Subcutaneous abdominal adipose tissue (tissue), 5 donors: ENCODE data around the gene TMOD1.

Source experiments
- H3K27ac ChIP-seq: one replicate; pipeline ENCODE4 v1.7.0; 2013; ENCODE audit warnings: low read depth, mild to moderate bottlenecking, inconsistent platforms, low read length, moderate library complexity
- H3K27me3 ChIP-seq, 5 donors: one replicate each; pipeline ENCODE4 v1.7.0; 2013; ENCODE audit warnings: low read length in 5 of 5, inconsistent platforms in 1 of 5; ENCODE audit not compliant: control insufficient read depth in 5 of 5, insufficient read depth in 4 of 5
- H3K36me3 ChIP-seq, 5 donors: one replicate each; pipeline ENCODE4 v1.7.0; 2013; ENCODE audit warnings: low read length in 5 of 5; ENCODE audit not compliant: control insufficient read depth in 5 of 5, insufficient read depth in 5 of 5
- H3K4me1 ChIP-seq, 5 donors: one replicate each; pipeline ENCODE4 v1.7.0; 2013; ENCODE audit warnings: low read length in 5 of 5, mild to moderate bottlenecking in 3 of 5, moderate library complexity in 1 of 5; ENCODE audit not compliant: control insufficient read depth in 5 of 5, insufficient read depth in 5 of 5
- H3K4me3 ChIP-seq, 5 donors: one replicate each; pipeline ENCODE4 v1.7.0; 2013; ENCODE audit warnings: low read length in 5 of 5, low read depth in 1 of 5
- H3K9ac ChIP-seq, 5 donors: one replicate each; pipeline ENCODE4 v1.7.0; 2013; ENCODE audit warnings: low read length in 5 of 5, mild to moderate bottlenecking in 4 of 5, moderate library complexity in 3 of 5
- H3K9me3 ChIP-seq, 5 donors: one replicate each; pipeline ENCODE4 v1.7.0; 2013; ENCODE audit warnings: low read length in 5 of 5; ENCODE audit not compliant: control insufficient read depth in 5 of 5
- donor health status: healthy.
- donor health status: healthy.
- donor health status: healthy.
- donor health status: healthy.
- donor health status: healthy.

The TMOD1 gene

DNA sequence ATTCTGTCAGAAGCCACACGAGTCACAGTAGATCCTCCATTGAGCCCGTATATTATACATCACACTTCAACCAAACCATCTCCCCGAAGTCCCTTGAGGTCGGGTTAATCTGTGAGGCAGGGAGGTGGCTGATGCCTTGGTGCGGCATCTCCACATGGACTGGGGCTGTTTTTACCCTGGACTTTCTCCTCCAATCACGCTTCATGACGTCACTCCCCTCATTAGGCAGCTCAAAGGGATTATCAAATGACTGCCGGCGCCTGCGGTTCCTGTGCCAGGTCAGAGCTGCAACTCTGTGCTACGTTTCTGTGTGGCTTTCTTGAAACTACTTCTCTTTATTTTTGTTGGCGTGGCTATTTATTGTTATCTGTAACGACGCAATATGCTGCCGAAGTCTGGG is 53.7 kb downstream of the TMOD1 start:
- no peaks in the 10 kb centered on the region for H3K27me3 ChIP-seq
- H3K9ac ChIP-seq, result no peak overlapping the region
- no peak overlapping the region for H3K4me3 ChIP-seq
- peaks cover 5 to 41% (median 37%) of the 10 kb centered on the region in 5 donors for H3K4me1 ChIP-seq
- no peaks in the 10 kb centered on the region for H3K9me3 ChIP-seq
- no peak overlapping the region for H3K27ac ChIP-seq
- no peaks in the 10 kb centered on the region for H3K36me3 ChIP-seq

DNA sequence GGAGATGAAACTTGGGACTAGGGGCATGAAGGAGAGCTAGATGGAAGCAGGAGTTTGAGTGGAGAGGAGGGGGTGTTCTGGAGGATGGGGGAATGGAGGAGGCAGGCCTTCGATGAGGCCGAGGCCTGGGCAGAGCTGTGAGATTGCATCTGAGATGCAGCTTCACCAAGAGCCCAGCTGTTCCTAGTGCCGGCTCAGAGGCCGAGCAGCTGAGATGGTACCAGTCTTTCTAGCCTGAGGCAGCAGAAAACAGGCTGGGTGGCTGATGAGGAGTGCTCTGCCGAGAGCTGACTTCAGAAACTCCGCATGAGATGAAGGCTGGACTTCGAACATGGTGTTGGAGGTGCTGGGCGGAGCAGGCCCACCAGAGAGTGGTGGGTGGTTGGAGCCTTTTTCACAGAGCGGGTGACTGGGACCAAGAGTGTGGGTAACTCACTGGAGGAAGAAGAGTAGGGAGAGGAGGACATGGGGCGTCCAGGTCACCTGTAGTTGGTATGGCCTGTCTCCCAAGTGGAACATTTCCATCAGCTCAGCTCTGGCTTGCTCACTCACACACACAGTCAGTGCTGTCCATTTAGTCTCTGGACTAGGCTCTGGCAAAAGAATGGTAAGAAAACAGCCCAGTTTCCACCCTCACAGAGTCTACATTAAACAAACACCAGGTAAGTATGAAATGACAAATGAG is 54.7 kb downstream of the TMOD1 start:
- Histone ChIP-seq H3K4me1 (peaks cover 5 to 43% (median 37%) of the 10 kb centered on the region in 5 donors), H3K36me3 (no peaks in the 10 kb centered on the region), H3K27me3 (no peaks in the 10 kb centered on the region), H3K4me3 (no peak overlapping the region), H3K9me3 (no peaks in the 10 kb centered on the region), H3K9ac (no peak overlapping the region), H3K27ac (no peak overlapping the region)

DNA sequence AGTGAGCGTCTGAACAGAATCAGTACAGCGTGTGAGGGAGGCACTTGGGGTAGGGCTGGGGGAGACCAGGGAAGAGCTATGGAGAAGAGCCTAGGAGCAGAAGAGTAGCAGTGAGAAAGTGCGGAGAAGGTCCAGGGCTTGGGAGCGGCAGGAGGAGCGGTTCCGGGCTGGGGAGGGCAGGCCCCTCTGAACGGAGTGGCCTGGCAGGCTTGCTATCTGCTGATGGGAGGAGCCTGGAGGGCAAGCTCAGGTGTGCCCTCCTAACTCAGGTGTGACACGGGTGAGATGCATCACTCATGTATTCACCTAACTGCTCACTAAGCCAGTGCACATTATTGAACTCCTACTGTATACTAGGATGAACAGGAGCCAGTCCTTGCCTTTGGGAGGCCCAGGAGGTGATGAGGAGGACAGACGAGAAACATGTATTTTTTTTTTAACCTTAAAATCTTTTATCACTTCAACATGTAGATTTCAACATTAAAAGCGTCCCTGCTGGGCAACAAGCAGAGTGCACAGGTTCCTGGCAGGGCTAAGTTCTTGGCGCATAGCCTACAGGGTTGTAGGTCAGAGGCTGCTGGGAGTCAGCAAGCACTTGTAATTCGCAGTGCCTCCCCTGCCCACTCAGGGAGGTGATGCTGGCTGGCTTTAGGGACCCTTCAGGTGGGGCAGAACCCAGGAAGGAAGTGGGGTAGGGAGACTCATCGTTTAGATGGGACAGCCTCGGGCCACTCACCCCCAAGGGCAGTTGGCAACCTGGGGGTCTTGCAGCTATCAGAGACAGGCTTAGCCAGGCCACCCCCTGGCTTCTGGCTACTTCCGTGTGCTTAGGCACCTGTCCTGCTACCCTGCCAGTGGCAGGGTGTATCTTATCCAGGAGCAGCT is 55.5 kb downstream of the TMOD1 start:
- H3K4me1 ChIP-seq, result peaks cover 5 to 49% (median 37%) of the 10 kb centered on the region in 5 donors
- H3K9me3 ChIP-seq, result no peaks in the 10 kb centered on the region
- peak overlapping the region in 1 of 5 donors; percentile 3 for H3K9ac ChIP-seq

DNA sequence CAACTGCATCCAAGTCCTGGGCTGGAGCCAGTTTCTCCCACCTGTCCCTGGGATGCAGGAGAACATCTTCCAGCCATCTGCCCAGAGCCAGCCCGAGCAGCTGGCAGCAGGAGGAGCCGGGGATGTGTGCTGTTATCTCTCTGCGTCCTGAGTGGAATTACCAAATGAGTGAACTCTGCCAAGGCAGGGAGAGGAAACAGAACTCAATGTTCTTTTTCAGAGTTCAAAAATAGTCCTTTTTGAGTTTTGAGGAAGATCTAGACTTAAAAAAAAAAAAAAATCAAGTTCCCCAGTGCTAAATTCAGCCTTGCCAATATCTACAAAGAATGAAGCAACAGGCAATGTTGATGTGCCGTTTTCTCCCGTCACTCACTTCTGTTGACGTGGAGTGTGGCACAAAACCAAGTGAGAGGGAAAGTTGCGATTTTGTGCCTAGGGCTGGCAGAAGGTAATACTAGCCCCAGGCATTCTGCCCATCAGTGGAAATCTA is 56.2 kb downstream of the TMOD1 start:
- Histone ChIP-seq H3K27me3 (no peaks in the 10 kb centered on the region), H3K4me3 (no peak overlapping the region), H3K27ac (peak overlapping the region; percentile 77), H3K9me3 (no peaks in the 10 kb centered on the region), H3K36me3 (no peaks in the 10 kb centered on the region), H3K4me1 (peaks cover 5 to 49% (median 37%) of the 10 kb centered on the region in 5 donors), H3K9ac (peak overlapping the region in 1 of 5 donors; percentile 3)

More for the DNA sequence above, 55.5 kb downstream of the TMOD1 start:
- Histone ChIP-seq H3K27ac (peak overlapping the region; percentile 77), H3K36me3 (no peaks in the 10 kb centered on the region), H3K4me3 (no peak overlapping the region), H3K27me3 (no peaks in the 10 kb centered on the region)

DNA sequence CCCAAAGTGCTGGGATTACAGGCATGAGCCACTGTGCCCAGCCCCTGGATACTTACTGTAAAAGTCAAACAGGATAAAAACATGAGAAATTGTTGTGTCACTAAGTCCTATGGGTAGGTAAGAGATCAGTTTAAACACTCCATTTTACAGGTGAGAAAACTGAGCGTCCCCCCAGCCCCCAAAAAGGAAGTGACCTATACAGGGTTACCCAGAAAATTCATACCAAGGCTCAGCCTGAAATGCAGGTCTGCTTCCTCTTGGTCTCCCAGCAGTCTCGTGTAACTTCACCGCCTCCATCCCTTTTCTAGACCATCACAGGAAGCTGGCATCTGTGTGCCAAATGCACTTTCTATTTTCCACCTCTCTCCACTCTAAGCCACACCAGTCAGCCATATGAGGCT is 57.2 kb downstream of the TMOD1 start:
- no peak overlapping the region for H3K27ac ChIP-seq
- H3K4me3 ChIP-seq, result no peak overlapping the region
- peaks cover 9 to 51% (median 42%) of the 10 kb centered on the region in 5 donors for H3K4me1 ChIP-seq
- H3K9ac ChIP-seq, result no peak overlapping the region
- H3K36me3 ChIP-seq, result no peaks in the 10 kb centered on the region
- no peaks in the 10 kb centered on the region for H3K9me3 ChIP-seq
- H3K27me3 ChIP-seq, result no peaks in the 10 kb centered on the region

DNA sequence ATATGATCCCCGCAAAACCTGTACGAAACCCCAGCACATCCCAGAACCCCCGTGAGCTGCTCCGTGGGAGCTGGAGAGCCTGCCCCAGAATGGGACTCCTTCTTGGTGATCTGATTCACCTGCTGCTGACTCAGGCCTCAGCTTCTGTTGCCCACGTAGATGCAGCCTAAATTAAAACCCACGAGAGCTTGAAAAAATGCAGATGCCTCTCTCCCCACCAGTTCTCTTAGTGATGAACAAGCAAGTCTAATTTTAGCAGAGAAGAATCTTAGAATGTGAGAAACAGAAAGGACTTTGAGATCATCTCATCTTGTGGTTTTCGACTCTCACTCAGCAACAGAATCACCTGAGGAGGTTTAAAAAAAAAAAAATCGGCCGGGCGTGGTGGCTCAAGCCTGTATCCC is 57.6 kb downstream of the TMOD1 start:
- no peak overlapping the region for H3K9ac ChIP-seq
- no peaks in the 10 kb centered on the region for H3K36me3 ChIP-seq
- no peak overlapping the region for H3K27ac ChIP-seq
- no peak overlapping the region for H3K4me3 ChIP-seq
- H3K4me1 ChIP-seq, result peaks cover 9 to 55% (median 44%) of the 10 kb centered on the region in 5 donors
- H3K27me3 ChIP-seq, result no peaks in the 10 kb centered on the region
- H3K9me3 ChIP-seq, result no peaks in the 10 kb centered on the region

DNA sequence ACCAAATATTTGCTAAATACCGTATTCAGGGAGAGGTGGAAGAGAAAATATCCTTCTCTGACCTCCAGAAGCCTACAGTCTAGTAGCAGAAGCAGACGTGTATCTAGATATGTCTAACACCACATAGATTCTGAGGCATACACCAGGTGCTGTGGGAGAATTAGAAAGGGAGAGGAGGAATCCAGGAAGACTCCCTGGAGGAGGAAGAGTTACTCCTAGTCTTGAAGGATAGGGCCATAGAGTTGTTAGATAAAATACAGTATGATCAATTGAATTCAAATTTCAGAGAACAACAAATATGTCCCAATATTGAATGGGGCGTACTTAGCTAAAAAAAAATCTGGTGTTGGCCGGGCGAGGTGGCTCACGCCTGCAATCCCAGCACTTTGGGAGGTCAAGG is 58.7 kb downstream of the TMOD1 start:
- H3K9me3 ChIP-seq, result no peaks in the 10 kb centered on the region
- H3K36me3 ChIP-seq, result no peaks in the 10 kb centered on the region
- peaks cover 12 to 57% (median 47%) of the 10 kb centered on the region in 5 donors for H3K4me1 ChIP-seq
- no peak overlapping the region for H3K9ac ChIP-seq
- H3K4me3 ChIP-seq, result no peak overlapping the region
- no peaks in the 10 kb centered on the region for H3K27me3 ChIP-seq
- no peak overlapping the region for H3K27ac ChIP-seq

DNA sequence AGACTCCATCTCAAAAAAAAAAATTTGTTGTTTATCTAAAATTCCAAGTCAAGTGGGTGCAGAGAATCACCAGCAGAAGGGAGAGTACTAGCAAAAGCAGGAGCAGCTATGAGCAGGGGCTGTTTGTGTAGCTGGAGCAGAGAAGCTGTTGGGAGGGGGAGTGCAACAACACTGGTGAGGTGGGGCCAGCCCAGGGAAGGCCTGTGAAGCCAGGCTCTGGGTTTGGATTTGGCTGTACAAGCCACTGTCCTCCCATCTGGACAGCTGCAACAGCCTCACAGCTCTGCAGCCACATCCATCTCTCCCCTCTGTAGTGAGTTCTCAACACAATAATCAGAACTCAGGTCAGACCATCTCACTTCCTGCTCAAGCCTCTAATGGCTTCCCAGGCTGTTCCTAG is 59.4 kb downstream of the TMOD1 start:
- Histone ChIP-seq H3K36me3 (no peaks in the 10 kb centered on the region), H3K9ac (no peak overlapping the region), H3K4me1 (peaks cover 12 to 55% (median 51%) of the 10 kb centered on the region in 5 donors), H3K27ac (no peak overlapping the region), H3K4me3 (no peak overlapping the region), H3K27me3 (no peaks in the 10 kb centered on the region), H3K9me3 (no peaks in the 10 kb centered on the region)

DNA sequence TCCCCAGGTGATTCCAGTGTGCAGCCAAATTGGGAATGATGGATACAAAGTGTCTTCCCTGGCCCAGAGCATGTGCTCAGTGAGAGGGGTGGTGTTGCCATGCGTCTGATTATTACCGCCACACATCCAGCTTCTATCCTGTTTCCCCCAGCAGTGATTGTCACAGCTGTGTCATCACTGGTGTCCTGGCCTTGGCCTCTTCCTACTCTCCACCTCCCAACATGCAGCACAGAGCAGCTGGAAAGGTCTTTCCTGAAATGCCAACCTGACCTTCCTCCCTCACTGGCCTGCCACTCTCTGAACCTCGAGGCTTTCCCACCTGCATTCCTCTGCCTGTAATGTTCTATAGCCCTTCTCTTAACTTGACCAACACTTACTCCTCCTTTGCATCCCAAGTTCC is 60.0 kb downstream of the TMOD1 start:
- no peaks in the 10 kb centered on the region for H3K36me3 ChIP-seq
- no peak overlapping the region for H3K4me3 ChIP-seq
- H3K9ac ChIP-seq, result no peak overlapping the region
- H3K4me1 ChIP-seq, result peaks cover 12 to 51% (median 49%) of the 10 kb centered on the region in 5 donors
- H3K27me3 ChIP-seq, result no peaks in the 10 kb centered on the region
- no peak overlapping the region for H3K27ac ChIP-seq
- no peaks in the 10 kb centered on the region for H3K9me3 ChIP-seq

DNA sequence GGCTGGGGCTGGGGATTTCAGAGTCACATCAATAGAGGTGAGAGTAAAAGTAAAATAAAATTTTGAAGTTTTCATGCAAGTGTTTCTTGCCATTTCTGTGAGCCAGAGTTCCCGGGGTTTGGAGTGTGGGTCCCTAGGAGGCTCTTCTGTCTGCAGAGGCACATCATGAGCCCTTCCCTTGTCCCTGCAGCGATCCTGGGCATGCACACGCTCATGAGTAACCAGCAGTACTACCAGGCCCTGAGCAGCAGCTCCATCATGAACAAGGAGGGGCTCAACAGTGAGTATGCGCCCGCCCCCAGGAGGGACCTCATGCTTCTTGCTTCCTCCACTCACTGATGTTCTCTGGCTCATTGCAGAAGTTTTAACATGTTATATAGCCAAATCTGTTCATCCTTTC is 61.1 kb downstream of the TMOD1 start:
- Histone ChIP-seq H3K9me3 (no peaks in the 10 kb centered on the region), H3K27me3 (no peaks in the 10 kb centered on the region), H3K27ac (peak overlapping the region; percentile 60), H3K36me3 (no peaks in the 10 kb centered on the region), H3K4me1 (peaks cover 9 to 44% (median 41%) of the 10 kb centered on the region in 5 donors), H3K9ac (no peak overlapping the region), H3K4me3 (no peak overlapping the region)
